Liver (tissue), 9 donors: Measurements from ENCODE around the gene SUPT5H. TPM values are rescaled to one million over a fixed set of nuclear protein-coding genes. Genes with fewer than 3 reads are reported as not detected.
A peak's percentile ranks its signal among the peaks of the same experiment; 100 is the strongest.

ENCODE experiments used
- DNase-seq: peaks from one replicate; pipeline ENCODE4 v3.0.0-alpha.2; 2017; ENCODE audit warnings: low spot score
- H3K27ac ChIP-seq, 2 donors: one replicate each; pipeline ENCODE4 v1.7.0; 2013; ENCODE audit warnings: inconsistent platforms in 2 of 2, low read length in 2 of 2, control low read depth in 1 of 2, low read depth in 1 of 2, mild to moderate bottlenecking in 1 of 2
- H3K27me3 ChIP-seq, 4 donors: one replicate each; pipeline versions ENCODE4 v1.6.1 to v1.7.0; 2013; ENCODE audit warnings: low read length in 3 of 4, inconsistent platforms in 1 of 4, mild to moderate bottlenecking in 1 of 4, moderate library complexity in 1 of 4; ENCODE audit not compliant: control insufficient read depth in 4 of 4, insufficient read depth in 4 of 4
- H3K36me3 ChIP-seq, 4 donors: one replicate each; pipeline versions ENCODE4 v1.6.1 to v1.7.0; 2013; ENCODE audit warnings: low read length in 3 of 4, mild to moderate bottlenecking in 3 of 4, low read depth in 1 of 4, moderate library complexity in 1 of 4; ENCODE audit not compliant: control insufficient read depth in 4 of 4, insufficient read depth in 3 of 4
- H3K4me1 ChIP-seq, 4 donors: one replicate each; pipeline versions ENCODE4 v1.6.1 to v1.7.0; 2013; ENCODE audit warnings: low read length in 3 of 4, mild to moderate bottlenecking in 3 of 4, moderate library complexity in 1 of 4; ENCODE audit not compliant: control insufficient read depth in 4 of 4, insufficient read depth in 4 of 4
- H3K4me3 ChIP-seq, 3 donors: one replicate each; pipeline versions ENCODE4 v1.6.1 to v1.7.0; 2013; ENCODE audit warnings: low read length in 3 of 3, control low read depth in 1 of 3, low read depth in 1 of 3, mild to moderate bottlenecking in 1 of 3
- H3K9ac ChIP-seq, 2 donors: one replicate each; pipeline ENCODE4 v1.7.0; 2013; ENCODE audit warnings: low read length in 2 of 2, mild to moderate bottlenecking in 2 of 2, moderate library complexity in 2 of 2, control low read depth in 1 of 2, low read depth in 1 of 2
- H3K9me3 ChIP-seq, 4 donors: one replicate each; pipeline versions ENCODE4 v1.6.1 to v1.7.0; 2013; ENCODE audit warnings: low read length in 3 of 4; ENCODE audit not compliant: control insufficient read depth in 4 of 4
- EGR1 ChIP-seq, 2 donors: IDR thresholded peaks; 2 replicates each; pipeline ENCODE4 v1.6.1; 2016 to 2018; ENCODE audit warnings: antibody characterized with exemption in 2 of 2, low read depth in 2 of 2
- GABPA ChIP-seq, 2 donors: IDR thresholded peaks in 1 of 2; conservative IDR thresholded peaks in 1 of 2; 2 replicates each; pipeline ENCODE4 v1.6.1; 2016; ENCODE audit warnings: antibody characterized with exemption in 2 of 2, mild to moderate bottlenecking in 1 of 2, moderate library complexity in 1 of 2
- HNF4A ChIP-seq, 2 donors: conservative IDR thresholded peaks; 2 replicates each; pipeline ENCODE4 v1.6.1; 2016; ENCODE audit warnings: antibody characterized with exemption in 2 of 2, mild to moderate bottlenecking in 2 of 2
- JUND ChIP-seq, 2 donors: IDR thresholded peaks; 2 replicates each; pipeline ENCODE4 v1.6.1; 2016; ENCODE audit warnings: antibody characterized with exemption in 2 of 2
- NR2F2 ChIP-seq: IDR thresholded peaks from 2 replicates; pipeline ENCODE4 v1.6.1; 2016; ENCODE audit warnings: antibody characterized with exemption
- RAD21 ChIP-seq, 2 donors: IDR thresholded peaks; 2 replicates each; pipeline ENCODE4 v1.6.1; 2016; ENCODE audit warnings: antibody characterized with exemption in 2 of 2, mild to moderate bottlenecking in 2 of 2
- RXRA ChIP-seq, 2 donors: IDR thresholded peaks; 2 replicates each; pipeline ENCODE4 v1.6.1; 2017 to 2018; ENCODE audit warnings: antibody characterized with exemption in 2 of 2, mild to moderate bottlenecking in 1 of 2
- TAF1 ChIP-seq: conservative IDR thresholded peaks from 2 replicates; pipeline ENCODE4 v1.6.1; 2016; ENCODE audit warnings: antibody characterized with exemption, mild to moderate bottlenecking
- YY1 ChIP-seq: IDR thresholded peaks from 2 replicates; pipeline ENCODE4 v1.6.1; 2016; ENCODE audit warnings: antibody characterized with exemption, mild to moderate bottlenecking
- WGBS: extraction: QIAGEN DNeasy Blood & Tissue Kit; methylation state at CpG from one replicate; pipeline ENCODE4 v1.1.7; 2013; 5-methylcytosine and 5-hydroxymethylcytosine counted together
- polyA plus RNA-seq, 2 donors: library from polyadenylated mRNA; stranded (reverse) in 1 of 2; unstranded in 1 of 2; fragments of 200-250 nt in 1 of 2; fragments of >200 nt in 1 of 2; fragmentation: Nextera tagmentation in 1 of 2; extraction: Ambion mirVana in 1 of 2; gene quantifications; one replicate each; pipeline versions ENCODE4 v1.2.1 to v1.2.3, GENCODE V29; 2013 to 2015
- total RNA-seq, 2 donors: library from RNA; depleted of rRNA; stranded (reverse); fragments of >200 nt; gene quantifications; one replicate each; pipeline ENCODE4 v1.2.3, GENCODE V29; 2014
- TF ChIP-seq, protein P1 (sequence below): fragments of 150-350 bp; IDR thresholded peaks from 2 replicates; pipeline ENCODE4 v1.5.1; 2017; ENCODE audit warnings: improper control_type of control experiment, low read depth, low read length; ENCODE audit not compliant: missing input control
- TF ChIP-seq, protein P2 (sequence below): IDR thresholded peaks from 2 replicates; pipeline ENCODE4 v1.6.1; 2016; ENCODE audit warnings: antibody characterized with exemption
- donor health status: healthy.
- donor health status: healthy.
- donor health status: healthy.
- donor health status: healthy.
- donor health status: healthy.

Gene SUPT5H
- total and polyA plus RNA-seq, 4 donors, result 19.3 to 52.5 (median 45.2) TPM

GRCh38 chr19:39438270-39438934 is 7.0 kb upstream of the SUPT5H start (continued):
- TF ChIP-seq, protein P1, sequence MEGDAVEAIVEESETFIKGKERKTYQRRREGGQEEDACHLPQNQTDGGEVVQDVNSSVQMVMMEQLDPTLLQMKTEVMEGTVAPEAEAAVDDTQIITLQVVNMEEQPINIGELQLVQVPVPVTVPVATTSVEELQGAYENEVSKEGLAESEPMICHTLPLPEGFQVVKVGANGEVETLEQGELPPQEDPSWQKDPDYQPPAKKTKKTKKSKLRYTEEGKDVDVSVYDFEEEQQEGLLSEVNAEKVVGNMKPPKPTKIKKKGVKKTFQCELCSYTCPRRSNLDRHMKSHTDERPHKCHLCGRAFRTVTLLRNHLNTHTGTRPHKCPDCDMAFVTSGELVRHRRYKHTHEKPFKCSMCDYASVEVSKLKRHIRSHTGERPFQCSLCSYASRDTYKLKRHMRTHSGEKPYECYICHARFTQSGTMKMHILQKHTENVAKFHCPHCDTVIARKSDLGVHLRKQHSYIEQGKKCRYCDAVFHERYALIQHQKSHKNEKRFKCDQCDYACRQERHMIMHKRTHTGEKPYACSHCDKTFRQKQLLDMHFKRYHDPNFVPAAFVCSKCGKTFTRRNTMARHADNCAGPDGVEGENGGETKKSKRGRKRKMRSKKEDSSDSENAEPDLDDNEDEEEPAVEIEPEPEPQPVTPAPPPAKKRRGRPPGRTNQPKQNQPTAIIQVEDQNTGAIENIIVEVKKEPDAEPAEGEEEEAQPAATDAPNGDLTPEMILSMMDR, result no peak
- no peak for TF ChIP-seq RAD21 (IDR thresholded peaks at IDR 0.05)

- H3K9ac ChIP-seq, result peak overlapping the region; percentile 79 to 99
- WGBS, result 7% methylated on average over 17 of the region's 17 CpGs
- peak overlapping the region; percentile 75 to 92 for H3K27ac ChIP-seq
- peak; percentile 44 for DNase-seq
- peak overlapping the region; percentile 72 to 99 (median 87) for H3K4me3 ChIP-seq
- no peak for TF ChIP-seq RAD21 (IDR thresholded peaks at IDR 0.05)
- peak; percentile 9 for TF ChIP-seq TAF1
- H3K27me3 ChIP-seq, result no peaks in the 10 kb centered on the region
- peaks cover 9 to 33% (median 23%) of the 10 kb centered on the region in 4 donors for H3K4me1 ChIP-seq
- H3K36me3 ChIP-seq, result peaks cover 0 to 2% (median under 1%) of the 10 kb centered on the region in 4 donors
- no peaks in the 10 kb centered on the region for H3K9me3 ChIP-seq
These were observed 685 bp upstream of the SUPT5H start for GRCh38 chr19:39444598-39445195.

DNA sequence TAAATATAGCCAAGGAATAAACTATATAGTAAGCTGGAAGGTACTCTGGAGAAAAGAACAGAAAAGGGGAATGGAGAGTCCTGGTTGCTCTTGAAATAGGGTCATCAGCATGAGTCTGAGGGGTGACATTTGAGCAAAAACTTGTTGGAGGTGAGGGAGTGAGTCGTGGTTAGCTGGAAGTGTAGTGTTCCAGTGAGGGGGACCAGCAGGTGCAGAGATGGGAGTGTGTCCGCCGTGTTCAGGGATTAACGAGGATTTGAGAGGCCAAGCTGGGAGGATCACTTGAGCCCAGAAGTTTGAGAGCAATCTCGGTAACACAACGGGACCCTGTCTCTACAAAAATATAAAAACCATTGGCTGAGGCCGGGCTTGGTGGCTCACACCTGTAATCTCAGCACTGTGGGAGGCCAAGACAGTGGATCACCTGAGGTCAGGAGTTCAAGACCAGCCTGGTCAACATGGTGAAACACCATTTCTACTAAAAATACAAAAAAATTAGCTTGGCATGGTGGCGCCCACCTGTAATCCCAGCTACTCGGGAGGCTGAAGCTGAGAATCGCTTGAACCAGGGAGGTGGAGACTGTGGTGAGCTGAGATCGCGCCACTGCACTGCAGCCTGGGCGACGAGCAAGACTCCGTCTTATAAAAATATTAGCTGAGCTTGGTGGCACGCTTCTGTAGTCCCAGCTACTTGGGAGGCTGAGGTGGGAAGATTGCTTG is 1.1 kb downstream of the SUPT5H start:
- DNase-seq, result no peak
- Histone ChIP-seq H3K4me3 (peak overlapping the region; percentile 72 to 99 (median 87)), H3K27ac (peak overlapping the region in 1 of 2 donors; percentile 75), H3K4me1 (peaks cover 13 to 38% (median 26%) of the 10 kb centered on the region in 4 donors), H3K36me3 (peaks cover 0 to 5% (median under 1%) of the 10 kb centered on the region in 4 donors), H3K27me3 (no peaks in the 10 kb centered on the region), H3K9ac (peak overlapping the region; percentile 89 to 99), H3K9me3 (no peaks in the 10 kb centered on the region)
- TF ChIP-seq, protein P2, sequence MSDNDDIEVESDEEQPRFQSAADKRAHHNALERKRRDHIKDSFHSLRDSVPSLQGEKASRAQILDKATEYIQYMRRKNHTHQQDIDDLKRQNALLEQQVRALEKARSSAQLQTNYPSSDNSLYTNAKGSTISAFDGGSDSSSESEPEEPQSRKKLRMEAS, result no peak
- TF ChIP-seq YY1 (no peak), RXRA (IDR thresholded peaks at IDR 0.05) (no peak), HNF4A (conservative IDR thresholded peaks at IDR 0.05) (no peak), GABPA (IDR thresholded peaks at IDR 0.05 in 1 of 2, conservative IDR thresholded peaks at IDR 0.05 in 1 of 2) (no peak), NR2F2 (no peak), EGR1 (IDR thresholded peaks at IDR 0.05; ENCODE audit: low read depth in 2 of 2) (no peak), TAF1 (no peak), JUND (IDR thresholded peaks at IDR 0.05) (no peak), RAD21 (IDR thresholded peaks at IDR 0.05) (no peak)
- TF ChIP-seq, protein P1, result no peak
- 88% methylated on average over 16 of the region's 16 CpGs for WGBS
